Measurements from ENCODE around the gene ZDHHC21. TPM values are rescaled to one million over a fixed set of nuclear protein-coding genes. Genes with fewer than 3 reads are reported as not detected.

ZDHHC21 gene
- total and polyA plus RNA-seq, 2 donors (not counting 3 experiments of a cell fraction or from before 2014, with no cell fraction given): 7.2 to 25.9 TPM

GRCh38 chr9:14591411-14591810 is 101.8 kb downstream of the ZDHHC21 start:
- CTCF ChIA-PET: no interaction called here
- POLR2A ChIA-PET: no interaction called here
- no peaks in the 10 kb centered on the region for H3K4me1 ChIP-seq (ENCODE audit: control insufficient read depth, extremely low read depth, insufficient read depth, low read length)
- FAIRE-seq: no peak
- H3K79me2 ChIP-seq (ENCODE audit: control insufficient read depth, insufficient read depth, low read length): no peaks in the 10 kb centered on the region
- H3K9ac ChIP-seq (replicated peaks; ENCODE audit: extremely low read depth, insufficient read depth, low read length): no peak overlapping the region
- no peak overlapping the region for H2AFZ ChIP-seq (ENCODE audit: low read depth, low read length)
- no peak overlapping the region for H3K27ac ChIP-seq (ENCODE audit: insufficient read depth, low read depth, low read length)
- no peaks in the 10 kb centered on the region for H3K27me3 ChIP-seq (ENCODE audit: control insufficient read depth in 2 of 2, insufficient read depth in 2 of 2, low read length in 2 of 2)
- H3K9me3 ChIP-seq (replicated peaks; ENCODE audit: control insufficient read depth, insufficient read depth, low read length): no peaks in the 10 kb centered on the region
- intact Hi-C loops (cut with micrococcal nuclease): no loop called here
- no peak for DNase-seq (ENCODE audit: low read depth, low spot score)
- H3K36me3 ChIP-seq (ENCODE audit: control insufficient read depth in 2 of 2, extremely low read depth in 1 of 2, insufficient read depth in 2 of 2, low read length in 2 of 2): peaks cover 0 to 2% of the 10 kb centered on the region in 2 experiments
- no TSS peak for BruUV-seq (replicated peaks)
- H3K4me2 ChIP-seq (ENCODE audit: insufficient read depth, low read length): no peak overlapping the region
- TF ChIP-seq MYC (IDR thresholded peaks at IDR 0.05; ENCODE audit: low read depth, low read length): no peak
- no peak for TF ChIP-seq FOS (IDR thresholded peaks at IDR 0.05; ENCODE audit: borderline replicate concordance, insufficient read depth, low read length)
- TF ChIP-seq CTCF (IDR thresholded peaks at IDR 0.05; ENCODE audit: extremely low read depth in 1 of 2, insufficient read depth in 1 of 2, low read depth in 1 of 2, low read length in 2 of 2): no peak
- no peak for TF ChIP-seq POLR2A (IDR thresholded peaks at IDR 0.05; ENCODE audit: low read depth, low read length)
- no peak for TF ChIP-seq JUN (IDR thresholded peaks at IDR 0.05; ENCODE audit: borderline replicate concordance, insufficient read depth, insufficient read length, low read depth)
- no peak for TF ChIP-seq EZH2 (IDR thresholded peaks at IDR 0.05; ENCODE audit: borderline replicate concordance, low read depth, low read length, severe bottlenecking)
- TF ChIP-seq MAX (IDR thresholded peaks at IDR 0.05; ENCODE audit: insufficient read depth, insufficient read length): no peak
- no peak for TF ChIP-seq POLR2AphosphoS5 (IDR thresholded peaks at IDR 0.05; ENCODE audit: insufficient read depth, low read depth, low read length)
- TF ChIP-seq GATA2 (IDR thresholded peaks at IDR 0.05; ENCODE audit: insufficient read depth, insufficient read length, low read depth, low read length): no peak
- H3K4me3 ChIP-seq (replicated peaks in 1 of 3; ENCODE audit: insufficient read depth in 1 of 3, low read depth in 1 of 3, low read length in 3 of 3): no peak overlapping the region
- no peaks in the 10 kb centered on the region for H4K20me1 ChIP-seq (replicated peaks; ENCODE audit: control insufficient read depth, extremely low read depth, insufficient read depth, low read length)
- dilution Hi-C loops (cut with MboI; ENCODE audit: extremely low pct_ligation_motif_present, low sequenced_read_pairs): no loop called here
- H3K9me1 ChIP-seq (replicated peaks; ENCODE audit: control insufficient read depth, extremely low read depth, insufficient read depth, low read length): no peaks in the 10 kb centered on the region
